ENCODE results near the gene ADH5. TPM values are rescaled to one million over a fixed set of nuclear protein-coding genes. Genes with fewer than 3 reads are reported as not detected.

Gene ADH5
- 56.7 TPM for total RNA-seq
- 100 to 1,000 TPM; 159 to 196 (median 173) TPM for polyA plus RNA-seq

DNA sequence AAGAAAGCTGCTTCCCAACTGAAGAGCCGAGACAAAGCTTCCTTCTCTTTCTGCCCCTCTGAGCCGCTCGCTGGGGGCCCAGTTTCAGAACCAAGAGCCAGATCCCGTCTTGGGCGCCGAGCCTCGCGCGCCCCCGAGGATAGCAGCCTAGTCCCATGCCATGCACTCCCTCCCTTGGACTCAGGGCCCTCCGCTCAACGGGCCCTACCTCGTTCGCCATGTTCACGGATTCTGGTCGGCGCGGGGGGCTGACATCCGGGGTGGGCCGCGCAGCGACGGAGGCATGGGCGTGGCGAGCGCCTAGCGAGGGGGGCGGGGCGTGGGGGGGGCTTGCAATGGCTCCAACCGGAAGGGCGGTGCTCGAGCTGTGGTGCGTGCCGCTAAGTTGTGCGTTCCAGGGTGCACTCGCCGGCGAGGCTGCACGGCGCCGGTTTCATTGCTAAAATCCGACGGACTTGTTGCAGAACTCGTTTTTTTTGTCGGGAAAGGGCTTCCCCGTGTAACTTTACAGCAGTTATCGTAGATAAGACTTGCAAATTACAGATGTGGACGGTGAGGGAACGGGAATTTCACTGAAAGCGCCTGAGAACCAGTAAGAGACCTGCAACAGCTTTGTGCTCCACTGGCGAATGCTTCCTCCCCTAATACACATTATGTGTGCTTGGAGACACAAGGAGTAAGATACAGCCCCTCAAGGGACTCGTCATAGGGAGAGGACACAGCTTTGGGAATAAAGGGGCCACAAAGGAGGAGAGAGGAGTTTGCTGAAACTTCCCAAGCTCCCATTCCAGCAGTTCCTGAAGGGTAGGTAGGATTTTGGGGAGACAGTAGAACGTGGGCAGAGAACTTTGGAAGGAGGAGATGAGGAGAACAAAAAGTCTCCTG, at the start of gene ADH5:
TSS of gene ADH5 (minus strand) at position 308 of the 885 bp plus-strand sequence. CDS start at position 220, 88 bp downstream.
- Mint-ChIP-seq H3K4me1 (peaks cover 34 to 80% (median 59%) of the 10 kb centered on the region in 4 donors), H3K9me3 (no peaks in the 10 kb centered on the region), H3K4me3 (peak within 1 kb of the TSS; percentile 95 to 99 (median 98)), H3K27ac (peak within 1 kb of the TSS; percentile 96 to 100 (median 99)), H3K36me3 (peaks cover 3% of the 10 kb centered on the region), H3K27me3 (no peaks in the 10 kb centered on the region)
- no peaks in the 10 kb centered on the region for H3K27me3 ChIP-seq (ENCODE audit: control insufficient read depth, insufficient read depth, low read length)
- ATAC-seq (ENCODE audit: low read depth in 2 of 2), result peak; percentile 97 to 98
- H3K4me1 ChIP-seq (ENCODE audit: control insufficient read depth, insufficient read depth, low read length, poor library complexity, severe bottlenecking), result peaks cover 27% of the 10 kb centered on the region
- peak within 1 kb of the TSS; percentile 100 for H3K4me3 ChIP-seq (ENCODE audit: low read depth, low read length)
- H3K9me3 ChIP-seq (ENCODE audit: control insufficient read depth in 2 of 2, low read length in 2 of 2), result no peaks in the 10 kb centered on the region
- H3K36me3 ChIP-seq (ENCODE audit: control insufficient read depth, insufficient read depth, low read length), result peaks cover 14% of the 10 kb centered on the region
- H3K27ac ChIP-seq (ENCODE audit: insufficient read depth, low read length, poor library complexity, severe bottlenecking), result peak within 1 kb of the TSS; percentile 86
- DNase-seq, result peak; percentile 84 to 94 (median 86)

DNA sequence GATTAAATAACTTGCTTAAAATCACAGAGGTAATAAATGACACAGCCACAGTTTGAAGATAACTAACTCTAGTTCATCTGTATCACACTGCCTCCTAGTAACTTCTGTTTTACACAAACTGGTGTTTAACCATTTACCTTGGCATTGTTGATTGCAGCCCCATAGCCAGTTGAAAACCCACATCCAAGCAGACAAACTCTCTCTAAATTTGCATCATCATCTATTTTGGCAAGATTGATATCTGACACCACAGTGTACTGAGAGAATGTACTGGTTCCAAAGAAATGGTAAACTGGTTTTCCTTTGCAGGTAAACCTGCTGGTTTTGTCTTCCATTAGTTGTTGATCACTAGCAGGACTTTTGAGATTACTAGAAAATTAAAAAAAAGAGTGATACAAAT, 47.7 kb upstream of the ADH5 start:
- Histone ChIP-seq H3K36me3 (ENCODE audit: control insufficient read depth, insufficient read depth, low read length) (no peaks in the 10 kb centered on the region), H3K27ac (ENCODE audit: insufficient read depth, low read length, poor library complexity, severe bottlenecking) (no peak overlapping the region)
- H3K27me3 Mint-ChIP-seq, result peaks cover 4% of the 10 kb centered on the region

DNA sequence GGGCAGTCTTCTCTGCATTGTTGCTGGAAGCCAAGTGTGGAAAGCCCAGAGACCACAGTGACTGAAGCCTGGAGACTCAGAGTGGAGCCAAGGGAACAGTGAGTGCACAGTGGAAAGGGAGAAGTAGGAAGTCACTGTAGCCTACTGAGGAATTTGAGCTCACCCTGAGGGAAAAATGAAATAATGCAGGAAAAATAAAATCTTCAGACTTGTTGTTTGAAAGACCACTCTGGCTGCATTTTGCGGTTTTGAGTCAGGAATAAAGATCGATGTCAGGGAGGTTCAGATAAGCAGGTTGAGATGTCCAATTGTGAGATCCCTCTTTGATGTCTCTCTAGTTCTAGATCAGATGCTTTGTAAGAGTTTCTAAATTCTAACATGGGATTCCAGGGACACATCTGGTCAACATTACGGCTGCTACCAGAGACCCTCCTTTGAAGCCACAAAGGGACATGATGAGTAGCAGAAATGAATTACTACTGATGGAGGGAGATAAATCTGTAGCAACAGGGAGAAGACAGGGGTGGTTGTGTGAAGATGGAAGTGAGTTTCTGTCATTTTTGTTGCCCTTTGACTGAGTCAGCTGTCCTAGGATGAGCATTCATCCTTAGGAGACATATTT, 47.1 kb upstream of the ADH5 start:
- Histone ChIP-seq H3K4me3 (ENCODE audit: low read depth, low read length) (no peak overlapping the region), H3K27me3 (ENCODE audit: control insufficient read depth, insufficient read depth, low read length) (no peaks in the 10 kb centered on the region), H3K4me1 (ENCODE audit: control insufficient read depth, insufficient read depth, low read length, poor library complexity, severe bottlenecking) (no peaks in the 10 kb centered on the region), H3K9me3 (ENCODE audit: control insufficient read depth in 2 of 2, low read length in 2 of 2) (no peaks in the 10 kb centered on the region), H3K36me3 (ENCODE audit: control insufficient read depth, insufficient read depth, low read length) (no peaks in the 10 kb centered on the region), H3K27ac (ENCODE audit: insufficient read depth, low read length, poor library complexity, severe bottlenecking) (no peak overlapping the region)
- Mint-ChIP-seq H3K27me3 (peaks cover 4% of the 10 kb centered on the region), H3K4me1 (no peaks in the 10 kb centered on the region), H3K36me3 (no peaks in the 10 kb centered on the region), H3K4me3 (no peak overlapping the region), H3K27ac (no peak overlapping the region), H3K9me3 (no peaks in the 10 kb centered on the region)
- DNase-seq, result no peak
- no peak for ATAC-seq (ENCODE audit: low read depth in 2 of 2)

More for the DNA sequence above, 47.7 kb upstream of the ADH5 start:
- H3K9me3 Mint-ChIP-seq, result no peaks in the 10 kb centered on the region
- H3K36me3 Mint-ChIP-seq, result no peaks in the 10 kb centered on the region
- DNase-seq (no peak), ATAC-seq (ENCODE audit: low read depth in 2 of 2) (no peak)
- no peaks in the 10 kb centered on the region for H3K9me3 ChIP-seq (ENCODE audit: control insufficient read depth in 2 of 2, low read length in 2 of 2)
- H3K27ac Mint-ChIP-seq, result no peak overlapping the region
- no peak overlapping the region for H3K4me3 ChIP-seq (ENCODE audit: low read depth, low read length)
- no peaks in the 10 kb centered on the region for H3K4me1 Mint-ChIP-seq
- H3K4me1 ChIP-seq (ENCODE audit: control insufficient read depth, insufficient read depth, low read length, poor library complexity, severe bottlenecking), result no peaks in the 10 kb centered on the region
- no peaks in the 10 kb centered on the region for H3K27me3 ChIP-seq (ENCODE audit: control insufficient read depth, insufficient read depth, low read length)
- no peak overlapping the region for H3K4me3 Mint-ChIP-seq

DNA sequence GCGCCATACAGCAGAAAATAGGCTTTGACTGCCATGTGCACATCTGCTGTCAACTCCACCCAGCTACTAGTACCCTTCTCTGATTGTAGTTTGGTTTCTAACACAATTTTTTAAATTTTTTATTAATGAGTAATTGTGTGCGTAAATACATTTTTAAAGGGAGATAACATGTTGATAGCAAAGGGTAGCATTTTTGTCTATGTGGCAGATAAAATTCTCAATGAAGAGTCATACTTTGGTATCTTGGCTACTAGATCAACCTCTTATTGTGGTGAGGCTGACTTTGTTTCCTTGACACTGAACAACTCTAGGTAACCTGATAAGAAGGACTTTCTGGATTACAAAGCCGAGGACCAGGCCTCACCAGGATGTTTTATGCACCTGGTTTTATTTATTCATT, 46.0 kb upstream of the ADH5 start:
- Mint-ChIP-seq H3K4me1 (no peaks in the 10 kb centered on the region), H3K4me3 (no peak overlapping the region), H3K36me3 (no peaks in the 10 kb centered on the region), H3K27me3 (peaks cover 4% of the 10 kb centered on the region), H3K9me3 (no peaks in the 10 kb centered on the region), H3K27ac (no peak overlapping the region)
- Histone ChIP-seq H3K4me1 (ENCODE audit: control insufficient read depth, insufficient read depth, low read length, poor library complexity, severe bottlenecking) (no peaks in the 10 kb centered on the region), H3K27ac (ENCODE audit: insufficient read depth, low read length, poor library complexity, severe bottlenecking) (no peak overlapping the region), H3K36me3 (ENCODE audit: control insufficient read depth, insufficient read depth, low read length) (no peaks in the 10 kb centered on the region), H3K27me3 (ENCODE audit: control insufficient read depth, insufficient read depth, low read length) (peaks cover under 1% of the 10 kb centered on the region), H3K9me3 (ENCODE audit: control insufficient read depth in 2 of 2, low read length in 2 of 2) (no peaks in the 10 kb centered on the region), H3K4me3 (ENCODE audit: low read depth, low read length) (no peak overlapping the region)
- ATAC-seq (ENCODE audit: low read depth in 2 of 2), result no peak
- DNase-seq, result no peak

DNA sequence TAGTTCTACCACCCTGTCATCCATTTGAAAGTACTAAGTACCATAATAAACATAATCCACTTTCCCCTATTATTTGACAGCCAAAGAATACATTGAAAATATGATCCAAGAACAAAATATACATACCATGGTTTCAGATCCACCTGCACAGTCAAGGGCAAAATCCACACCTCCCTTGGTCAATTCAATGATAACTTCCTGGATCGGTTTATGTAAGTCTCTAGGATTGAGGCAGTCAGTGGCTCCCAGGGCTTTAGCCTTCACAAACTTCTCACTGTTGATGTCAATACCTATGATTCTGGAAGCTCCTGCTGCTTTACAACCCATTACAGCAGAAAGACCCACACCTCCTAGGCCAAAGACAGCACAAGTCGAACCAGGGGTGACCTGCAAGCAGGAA, 42.8 kb upstream of the ADH5 start:
- ATAC-seq (ENCODE audit: low read depth in 2 of 2), result no peak
- Mint-ChIP-seq H3K27ac (no peak overlapping the region), H3K4me1 (no peaks in the 10 kb centered on the region)

DNA sequence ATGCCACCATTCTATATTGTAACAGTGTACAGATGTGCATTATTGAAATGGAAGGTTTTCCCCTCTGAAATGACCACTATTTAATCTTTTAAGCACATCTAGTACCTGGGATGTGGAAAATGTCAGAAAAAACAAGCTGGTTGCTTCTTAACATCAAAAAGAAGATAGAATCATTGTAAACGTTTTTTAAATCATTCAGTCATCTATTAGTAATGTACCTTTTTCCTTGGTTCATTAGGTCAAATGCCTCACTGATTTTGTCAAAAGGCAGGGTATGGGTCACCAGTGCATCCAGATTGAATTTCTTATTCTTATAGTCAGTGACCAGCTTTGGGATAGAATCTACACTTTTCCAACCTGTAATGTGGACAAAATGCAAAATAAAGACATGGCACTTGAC, 37.8 kb upstream of the ADH5 start:
- no peak overlapping the region for H3K27ac ChIP-seq (ENCODE audit: insufficient read depth, low read length, poor library complexity, severe bottlenecking)
- Mint-ChIP-seq H3K36me3 (no peaks in the 10 kb centered on the region), H3K9me3 (peaks cover 0 to 2% (median 0%) of the 10 kb centered on the region in 7 donors), H3K27ac (no peak overlapping the region), H3K4me1 (peaks cover 0 to 2% (median 0%) of the 10 kb centered on the region in 4 donors), H3K27me3 (peaks cover 6% of the 10 kb centered on the region), H3K4me3 (no peak overlapping the region)
- no peaks in the 10 kb centered on the region for H3K9me3 ChIP-seq (ENCODE audit: control insufficient read depth in 2 of 2, low read length in 2 of 2)
- H3K36me3 ChIP-seq (ENCODE audit: control insufficient read depth, insufficient read depth, low read length), result no peaks in the 10 kb centered on the region
- peaks cover 2% of the 10 kb centered on the region for H3K27me3 ChIP-seq (ENCODE audit: control insufficient read depth, insufficient read depth, low read length)
- H3K4me3 ChIP-seq (ENCODE audit: low read depth, low read length), result no peak overlapping the region
- DNase-seq (no peak), ATAC-seq (ENCODE audit: low read depth in 2 of 2) (no peak)
- no peaks in the 10 kb centered on the region for H3K4me1 ChIP-seq (ENCODE audit: control insufficient read depth, insufficient read depth, low read length, poor library complexity, severe bottlenecking)

More for the DNA sequence above, 42.8 kb upstream of the ADH5 start:
- Histone ChIP-seq H3K27ac (ENCODE audit: insufficient read depth, low read length, poor library complexity, severe bottlenecking) (no peak overlapping the region), H3K36me3 (ENCODE audit: control insufficient read depth, insufficient read depth, low read length) (no peaks in the 10 kb centered on the region), H3K9me3 (ENCODE audit: control insufficient read depth in 2 of 2, low read length in 2 of 2) (no peaks in the 10 kb centered on the region), H3K27me3 (ENCODE audit: control insufficient read depth, insufficient read depth, low read length) (peaks cover 2% of the 10 kb centered on the region), H3K4me3 (ENCODE audit: low read depth, low read length) (no peak overlapping the region), H3K4me1 (ENCODE audit: control insufficient read depth, insufficient read depth, low read length, poor library complexity, severe bottlenecking) (no peaks in the 10 kb centered on the region)
- no peak overlapping the region for H3K4me3 Mint-ChIP-seq
- H3K27me3 Mint-ChIP-seq, result peaks cover 4% of the 10 kb centered on the region
- no peaks in the 10 kb centered on the region for H3K9me3 Mint-ChIP-seq
- no peaks in the 10 kb centered on the region for H3K36me3 Mint-ChIP-seq
- no peak for DNase-seq

DNA sequence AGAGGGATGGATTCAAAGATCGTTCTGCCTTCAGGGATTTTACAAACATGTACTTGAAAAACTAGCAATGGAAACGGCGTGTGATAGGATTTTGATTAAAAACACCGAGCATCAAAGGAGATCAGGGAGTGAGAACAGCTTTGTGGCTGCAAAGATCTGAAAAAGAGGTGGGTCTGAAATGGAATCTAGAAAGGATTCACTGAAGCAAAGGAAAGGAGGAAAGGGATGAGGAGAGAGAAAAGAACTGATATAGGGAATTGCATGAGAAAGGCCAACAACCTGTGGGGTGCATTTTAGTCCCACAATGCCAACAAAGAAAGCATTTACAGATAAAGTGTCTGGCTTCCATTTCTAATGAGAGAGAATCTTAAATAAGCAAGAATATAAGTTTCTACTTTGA, 32.4 kb upstream of the ADH5 start:
- no peak overlapping the region for H3K27ac ChIP-seq (ENCODE audit: insufficient read depth, low read length, poor library complexity, severe bottlenecking)
- peaks cover 5% of the 10 kb centered on the region for H3K27me3 Mint-ChIP-seq
- no peaks in the 10 kb centered on the region for H3K27me3 ChIP-seq (ENCODE audit: control insufficient read depth, insufficient read depth, low read length)
- no peak overlapping the region for H3K4me3 Mint-ChIP-seq
- H3K27ac Mint-ChIP-seq, result no peak overlapping the region
- H3K9me3 ChIP-seq (ENCODE audit: control insufficient read depth in 2 of 2, low read length in 2 of 2), result no peaks in the 10 kb centered on the region
- H3K36me3 ChIP-seq (ENCODE audit: control insufficient read depth, insufficient read depth, low read length), result no peaks in the 10 kb centered on the region
- H3K9me3 Mint-ChIP-seq, result peaks cover 0 to 5% (median 0%) of the 10 kb centered on the region in 7 donors
- DNase-seq (no peak), ATAC-seq (ENCODE audit: low read depth in 2 of 2) (no peak)
- no peaks in the 10 kb centered on the region for H3K4me1 ChIP-seq (ENCODE audit: control insufficient read depth, insufficient read depth, low read length, poor library complexity, severe bottlenecking)
- H3K4me3 ChIP-seq (ENCODE audit: low read depth, low read length), result no peak overlapping the region
- H3K36me3 Mint-ChIP-seq, result no peaks in the 10 kb centered on the region
- H3K4me1 Mint-ChIP-seq, result peaks cover 2 to 5% (median 3%) of the 10 kb centered on the region in 4 donors

Data from CD4-positive, CD25-positive, alpha-beta regulatory T cell (primary cell).